ENCODE results near the gene IGFBP4. TPM values are rescaled to one million over a fixed set of nuclear protein-coding genes. Genes with fewer than 3 reads are reported as not detected.

IGFBP4 gene
- total RNA-seq, 4 donors from 2014 or later: 209 to 428 (median 281) TPM

DNA sequence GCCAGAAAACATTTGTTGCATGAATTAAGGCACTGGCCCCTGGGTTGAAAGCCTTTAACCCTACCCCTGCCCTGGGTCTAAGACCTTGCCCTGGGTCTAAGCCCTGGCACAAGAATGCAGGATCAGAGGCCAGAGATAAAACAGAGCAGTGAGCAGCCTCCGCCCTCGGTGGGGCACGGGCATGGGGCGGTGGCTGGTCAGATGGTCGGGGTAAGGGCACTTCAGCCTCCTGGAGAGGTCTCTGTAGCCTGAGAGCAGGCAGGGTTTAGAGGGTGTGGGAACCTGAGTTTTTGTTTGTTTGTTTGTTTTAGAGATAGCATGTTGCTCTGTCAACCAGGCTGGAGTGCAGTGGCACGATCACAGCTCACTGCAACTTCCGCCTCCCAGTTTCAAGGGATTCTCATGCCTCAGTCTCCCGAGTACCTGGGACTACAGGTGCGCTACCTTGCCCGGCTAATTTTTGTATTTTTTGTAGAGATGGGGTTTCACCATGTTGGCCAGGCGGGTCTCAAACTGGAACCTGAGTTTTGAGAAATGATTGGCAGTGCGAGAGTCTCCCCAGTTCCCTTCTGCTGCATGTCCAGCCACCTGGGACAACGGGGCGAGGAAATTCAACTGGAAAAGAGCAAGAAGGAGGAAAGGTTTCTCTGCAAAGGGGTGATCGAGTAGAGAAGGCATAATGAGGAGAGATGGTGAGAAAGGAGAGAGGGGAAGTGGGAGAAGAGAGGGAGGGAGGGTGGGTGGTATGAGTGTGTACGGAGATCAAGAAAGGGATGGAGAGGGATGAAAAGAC lies 30.5 kb downstream of the IGFBP4 start:
- H3K4me3 ChIP-seq: no peak overlapping the region
- no peak for ATAC-seq
- H3K9me3 ChIP-seq: no peaks in the 10 kb centered on the region
- no peaks in the 10 kb centered on the region for H3K27me3 ChIP-seq
- TF ChIP-seq POLR2A (IDR thresholded peaks at IDR 0.05) (no peak), EP300 (IDR thresholded peaks at IDR 0.05) (no peak), POLR2AphosphoS5 (IDR thresholded peaks at IDR 0.05) (no peak)
- TF ChIP-seq, protein P1, sequence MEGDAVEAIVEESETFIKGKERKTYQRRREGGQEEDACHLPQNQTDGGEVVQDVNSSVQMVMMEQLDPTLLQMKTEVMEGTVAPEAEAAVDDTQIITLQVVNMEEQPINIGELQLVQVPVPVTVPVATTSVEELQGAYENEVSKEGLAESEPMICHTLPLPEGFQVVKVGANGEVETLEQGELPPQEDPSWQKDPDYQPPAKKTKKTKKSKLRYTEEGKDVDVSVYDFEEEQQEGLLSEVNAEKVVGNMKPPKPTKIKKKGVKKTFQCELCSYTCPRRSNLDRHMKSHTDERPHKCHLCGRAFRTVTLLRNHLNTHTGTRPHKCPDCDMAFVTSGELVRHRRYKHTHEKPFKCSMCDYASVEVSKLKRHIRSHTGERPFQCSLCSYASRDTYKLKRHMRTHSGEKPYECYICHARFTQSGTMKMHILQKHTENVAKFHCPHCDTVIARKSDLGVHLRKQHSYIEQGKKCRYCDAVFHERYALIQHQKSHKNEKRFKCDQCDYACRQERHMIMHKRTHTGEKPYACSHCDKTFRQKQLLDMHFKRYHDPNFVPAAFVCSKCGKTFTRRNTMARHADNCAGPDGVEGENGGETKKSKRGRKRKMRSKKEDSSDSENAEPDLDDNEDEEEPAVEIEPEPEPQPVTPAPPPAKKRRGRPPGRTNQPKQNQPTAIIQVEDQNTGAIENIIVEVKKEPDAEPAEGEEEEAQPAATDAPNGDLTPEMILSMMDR (IDR thresholded peaks at IDR 0.05): no peak
- H3K36me3 ChIP-seq: no peaks in the 10 kb centered on the region
- peak overlapping the region in 1 of 4 donors; percentile 85 for H3K27ac ChIP-seq
- peaks cover 2 to 63% (median 15%) of the 10 kb centered on the region in 3 donors for H3K4me1 ChIP-seq
- WGBS, 2 donors (ENCODE audit: low coverage in 1 of 2): 72 to 85% methylated on average over 3 to 5 of the region's 16 CpGs

DNA sequence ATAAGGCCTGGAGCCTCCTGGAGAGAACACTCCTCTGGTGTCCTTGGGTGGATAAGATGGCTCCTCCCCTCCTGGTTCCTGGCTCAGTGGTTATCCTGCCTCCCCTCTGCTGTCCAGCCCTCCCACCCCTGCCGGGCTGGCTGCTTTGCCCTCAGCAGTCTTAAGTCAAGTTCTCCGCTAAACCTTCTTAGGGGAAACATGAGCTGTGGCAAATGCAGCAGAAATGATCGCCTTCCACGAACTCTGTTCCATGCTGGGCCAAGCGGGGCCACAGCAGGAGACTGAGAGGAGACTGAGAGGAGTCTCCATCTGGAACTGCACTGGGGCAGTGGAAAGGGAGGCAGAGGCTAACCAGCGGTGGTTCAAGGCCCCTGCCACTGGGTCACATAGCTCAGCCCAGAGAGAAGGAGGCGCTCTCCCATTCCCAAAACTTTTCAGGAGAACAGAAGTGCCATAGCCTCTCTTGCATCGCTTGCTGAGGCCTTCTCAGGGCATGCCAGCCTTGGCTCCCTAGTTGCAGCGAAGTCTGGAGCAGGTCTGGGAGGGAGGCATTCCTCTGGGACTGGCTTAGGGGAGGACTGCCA lies 31.3 kb downstream of the IGFBP4 start:
- TF ChIP-seq POLR2AphosphoS5 (IDR thresholded peaks at IDR 0.05) (no peak), EP300 (IDR thresholded peaks at IDR 0.05) (no peak), POLR2A (IDR thresholded peaks at IDR 0.05) (no peak)
- TF ChIP-seq, protein P1 (IDR thresholded peaks at IDR 0.05): no peak
- Histone ChIP-seq H3K27ac (peak overlapping the region in 1 of 4 donors; percentile 78), H3K27me3 (no peaks in the 10 kb centered on the region), H3K36me3 (no peaks in the 10 kb centered on the region), H3K9me3 (no peaks in the 10 kb centered on the region), H3K4me1 (peaks cover 2 to 63% (median 15%) of the 10 kb centered on the region in 3 donors), H3K4me3 (no peak overlapping the region)
- no peak for ATAC-seq
- 92% methylated on average over 4 of the region's 9 CpGs; no CpG with 5 or more reads in 1 of the 2 donors for WGBS, 2 donors (ENCODE audit: low coverage in 1 of 2)

DNA sequence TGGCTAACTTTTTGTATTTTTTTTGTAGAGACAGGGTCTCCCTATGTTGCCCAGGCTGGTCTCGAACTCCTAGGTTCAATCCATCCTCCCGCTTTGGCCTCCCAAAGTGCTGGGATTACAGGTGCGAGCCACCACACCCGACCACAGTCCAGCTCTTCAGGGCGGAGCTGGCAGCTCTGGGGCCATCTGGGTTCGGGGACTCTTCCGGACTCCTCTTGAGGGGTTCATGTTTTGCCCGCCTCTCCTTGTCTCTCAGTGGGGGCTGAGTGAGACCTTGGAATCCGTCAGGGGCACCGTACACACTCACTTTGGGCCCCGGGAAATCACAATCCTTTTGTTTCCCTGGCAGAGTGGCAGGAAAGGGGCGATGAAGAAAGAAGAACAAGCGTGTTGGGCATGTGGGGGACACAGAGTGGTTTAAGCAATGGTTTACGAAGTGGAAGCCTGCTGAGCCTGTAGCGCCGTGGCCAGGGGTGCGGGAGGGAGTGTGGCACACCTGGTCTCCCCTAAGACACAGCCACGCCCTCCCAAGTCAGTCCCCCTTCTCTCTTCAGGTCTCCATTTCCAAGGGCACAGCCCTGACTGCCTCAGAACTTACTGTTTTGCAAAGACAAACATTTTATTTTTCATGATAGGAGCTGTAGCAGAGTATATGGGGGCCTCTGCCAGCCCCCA lies 32.1 kb downstream of the IGFBP4 start:
- Histone ChIP-seq H3K4me3 (no peak overlapping the region), H3K4me1 (peaks cover 2 to 63% (median 15%) of the 10 kb centered on the region in 3 donors), H3K36me3 (no peaks in the 10 kb centered on the region), H3K27ac (peak overlapping the region in 3 of 4 donors; percentile 64 to 78 (median 69)), H3K27me3 (no peaks in the 10 kb centered on the region), H3K9me3 (no peaks in the 10 kb centered on the region)
- TF ChIP-seq, protein P1 (IDR thresholded peaks at IDR 0.05): no peak
- TF ChIP-seq EP300 (IDR thresholded peaks at IDR 0.05): no peak
- no peak for TF ChIP-seq POLR2AphosphoS5 (IDR thresholded peaks at IDR 0.05)
- TF ChIP-seq POLR2A (IDR thresholded peaks at IDR 0.05): no peak
- WGBS, 2 donors (ENCODE audit: low coverage in 1 of 2): 90 to 100% methylated on average over 9 of the region's 18 CpGs
- no peak for ATAC-seq

DNA sequence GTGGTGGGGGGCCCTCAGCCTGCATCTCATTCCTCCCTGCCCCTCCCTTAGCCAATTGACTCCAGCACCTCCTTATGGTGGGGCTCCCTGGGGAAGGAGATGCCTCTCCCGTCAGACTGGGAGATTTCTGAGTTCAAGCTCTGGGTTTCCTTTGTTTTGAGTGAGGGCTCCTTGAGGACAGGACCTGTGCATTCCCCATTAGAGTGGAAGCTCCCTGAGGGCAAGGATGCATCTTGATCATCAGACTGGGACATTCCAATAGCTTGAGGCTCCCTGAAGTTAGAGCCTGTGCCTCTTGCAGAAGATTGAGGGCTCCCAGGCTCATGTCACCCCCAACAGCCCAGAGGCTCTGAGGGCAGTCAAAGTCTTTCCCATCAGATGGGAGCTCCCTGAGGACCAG lies 34.5 kb downstream of the IGFBP4 start:
- no peaks in the 10 kb centered on the region for H3K36me3 ChIP-seq
- no peaks in the 10 kb centered on the region for H3K27me3 ChIP-seq
- TF ChIP-seq, protein P1 (IDR thresholded peaks at IDR 0.05): no peak
- TF ChIP-seq POLR2A (IDR thresholded peaks at IDR 0.05): no peak
- no peak for TF ChIP-seq EP300 (IDR thresholded peaks at IDR 0.05)
- TF ChIP-seq POLR2AphosphoS5 (IDR thresholded peaks at IDR 0.05): no peak
- no peak overlapping the region for H3K27ac ChIP-seq
- no CpG with 5 or more reads among the region's 1 CpG for WGBS, 2 donors (ENCODE audit: low coverage in 1 of 2)
- no peaks in the 10 kb centered on the region for H3K9me3 ChIP-seq
- H3K4me3 ChIP-seq: no peak overlapping the region
- no peak for ATAC-seq
- H3K4me1 ChIP-seq: peaks cover 0 to 39% (median 9%) of the 10 kb centered on the region in 3 donors
